MM.1S (cell line): ENCODE results near the gene PIGU.

ENCODE experiments used
- DNase-seq: peaks from one replicate; pipeline ENCODE4 v3.0.0-alpha.2; 2015
- H2AFZ ChIP-seq: fragments of 300-600 bp; sonication (generic); 2 replicates; pipeline ENCODE4 v1.6.0; 2016; ENCODE audit warnings: antibody characterized with exemption, low read length
- H3F3A ChIP-seq: fragments of 300-600 bp; sonication (generic); 2 replicates; pipeline ENCODE4 v1.6.1; 2016; ENCODE audit warnings: mild to moderate bottlenecking, antibody characterized with exemption, low read length, moderate library complexity, mixed read lengths; ENCODE audit not compliant: insufficient read depth
- H3K27ac ChIP-seq: fragments of 300-600 bp; sonication (generic); 2 replicates; pipeline ENCODE4 v1.5.1; 2016; ENCODE audit warnings: mild to moderate bottlenecking, low read length
- H3K27me3 ChIP-seq: fragments of 300-600 bp; sonication (generic); replicated peaks from 2 replicates; pipeline ENCODE4 v1.6.0; 2016; ENCODE audit warnings: low read length; ENCODE audit not compliant: insufficient read depth
- H3K36me3 ChIP-seq: fragments of 300-600 bp; sonication (generic); replicated peaks from 2 replicates; pipeline ENCODE4 v1.6.1; 2016; ENCODE audit warnings: mild to moderate bottlenecking, low read length, mixed read lengths; ENCODE audit not compliant: insufficient read depth
- H3K4me1 ChIP-seq: fragments of 300-600 bp; sonication (generic); 2 replicates; pipeline ENCODE4 v1.6.1; 2016; ENCODE audit warnings: low read length, mixed read lengths
- H3K4me2 ChIP-seq: fragments of 300-600 bp; sonication (generic); 2 replicates; pipeline ENCODE4 v1.6.0; 2016; ENCODE audit warnings: low read depth, low read length
- H3K4me3 ChIP-seq: fragments of 300-600 bp; sonication (generic); 2 replicates; pipeline ENCODE4 v1.5.1; 2016; ENCODE audit warnings: low read length, mixed read lengths
- H3K79me2 ChIP-seq: fragments of 300-600 bp; sonication (generic); 2 replicates; pipeline ENCODE4 v1.6.1; 2016; ENCODE audit warnings: mixed run types, low read length, mixed read lengths
- H3K9ac ChIP-seq: fragments of 300-600 bp; sonication (generic); 2 replicates; pipeline ENCODE4 v1.6.1; 2016; ENCODE audit warnings: low read length, mixed read lengths
- H3K9me2 ChIP-seq: fragments of 300-600 bp; sonication (generic); replicated peaks from 2 replicates; pipeline ENCODE4 v1.6.1; 2016; ENCODE audit warnings: mild to moderate bottlenecking, low read length, mixed read lengths; ENCODE audit not compliant: insufficient read depth
- H3K9me3 ChIP-seq: fragments of 300-600 bp; sonication (generic); replicated peaks from 2 replicates; pipeline ENCODE4 v1.6.1; 2016; ENCODE audit warnings: mild to moderate bottlenecking, low read length, mixed read lengths; ENCODE audit not compliant: insufficient read depth
- H4K20me1 ChIP-seq: fragments of 300-600 bp; sonication (generic); 2 replicates; pipeline ENCODE4 v1.6.1; 2016; ENCODE audit warnings: mild to moderate bottlenecking, low read length, moderate library complexity, mixed read lengths; ENCODE audit not compliant: insufficient read depth
- CTCF ChIP-seq: fragments of 300-600 bp; sonication (generic); IDR thresholded peaks from 2 replicates; pipeline ENCODE4 v1.5.1; 2016; ENCODE audit warnings: antibody characterized with exemption, low read length, mixed read lengths
- EZH2 ChIP-seq: fragments of 300-600 bp; sonication (generic); optimal IDR thresholded peaks from 2 replicates; pipeline ENCODE3; 2017; ENCODE audit warnings: low read depth, mild to moderate bottlenecking, antibody characterized with exemption, low read length, mixed read lengths
- EZH2phosphoT487 ChIP-seq: fragments of 300-600 bp; sonication (generic); IDR thresholded peaks from 2 replicates; pipeline ENCODE4 v1.6.1; 2018; ENCODE audit warnings: antibody characterized with exemption, low read length

Gene PIGU

GRCh38 chr20:34537651-34538050 lies 139.2 kb downstream of the PIGU start:
- H3K4me1 ChIP-seq = no peaks in the 10 kb centered on the region
- no peak overlapping the region for H3K4me3 ChIP-seq
- TF ChIP-seq CTCF = no peak
- TF ChIP-seq EZH2phosphoT487 = no peak
- no peak for TF ChIP-seq EZH2
- H3K9me2 ChIP-seq = no peaks in the 10 kb centered on the region
- H3K4me2 ChIP-seq = no peak overlapping the region
- H3K9ac ChIP-seq = no peak overlapping the region
- no peak for DNase-seq
- no peaks in the 10 kb centered on the region for H3K27me3 ChIP-seq
- no peaks in the 10 kb centered on the region for H3F3A ChIP-seq
- H3K36me3 ChIP-seq = no peaks in the 10 kb centered on the region; the same call in 1 of the 2 replicates
- no peaks in the 10 kb centered on the region; the same call in 1 of the 2 replicates for H4K20me1 ChIP-seq
- no peaks in the 10 kb centered on the region for H3K9me3 ChIP-seq
- no peak overlapping the region for H3K27ac ChIP-seq
- H3K79me2 ChIP-seq = peaks cover 4% of the 10 kb centered on the region
- no peak overlapping the region for H2AFZ ChIP-seq

- Histone ChIP-seq H3K27ac (no peak overlapping the region), H3K4me2 (no peak overlapping the region), H3K9me3 (no peaks in the 10 kb centered on the region), H4K20me1 (no peaks in the 10 kb centered on the region; the same call in 1 of the 2 replicates), H3F3A (no peaks in the 10 kb centered on the region), H3K9ac (no peak overlapping the region), H3K9me2 (no peaks in the 10 kb centered on the region), H3K79me2 (peaks cover 11% of the 10 kb centered on the region), H2AFZ (no peak overlapping the region), H3K27me3 (no peaks in the 10 kb centered on the region), H3K36me3 (no peaks in the 10 kb centered on the region; the same call in 1 of the 2 replicates), H3K4me1 (no peaks in the 10 kb centered on the region), H3K4me3 (no peak overlapping the region)
- TF ChIP-seq EZH2phosphoT487 (no peak), CTCF (peak; percentile 42)
- DNase-seq = peak; percentile 18
Observed at GRCh38 chr20:34536798-34537394, 140.0 kb downstream of the PIGU start.

GRCh38 chr20:34535857-34536256 lies 141.0 kb downstream of the PIGU start:
- Histone ChIP-seq H4K20me1 (no peaks in the 10 kb centered on the region; the same call in 1 of the 2 replicates), H3K4me1 (no peaks in the 10 kb centered on the region), H3K4me3 (no peak overlapping the region), H3K9ac (no peak overlapping the region), H3K79me2 (peaks cover 19% of the 10 kb centered on the region), H3K9me2 (no peaks in the 10 kb centered on the region), H3K27me3 (no peaks in the 10 kb centered on the region), H3K27ac (no peak overlapping the region), H3K9me3 (no peaks in the 10 kb centered on the region), H2AFZ (no peak overlapping the region), H3K4me2 (no peak overlapping the region), H3K36me3 (no peaks in the 10 kb centered on the region; the same call in 1 of the 2 replicates), H3F3A (no peaks in the 10 kb centered on the region)
- no peak for DNase-seq
- TF ChIP-seq CTCF (no peak), EZH2 (no peak), EZH2phosphoT487 (no peak)
